Dermis microvascular lymphatic vessel endothelial cell (primary cell): ENCODE results near the gene SPRED3. TPM values are rescaled to one million over a fixed set of nuclear protein-coding genes. Genes with fewer than 3 reads are reported as not detected.
"Not testable (repeated sequence)": the region's sequence is repeated elsewhere in the genome, so short reads cannot be mapped to it uniquely, and the experiment has no call there.

ENCODE experiments used
- DNase-seq, 2 donors: peaks; one replicate each; pipeline versions ENCODE4 v3.0.0 to v3.0.0-alpha.2; 2010; ENCODE audit warnings: low read depth in 2 of 2
- total RNA-seq: library from RNA; depleted of rRNA; stranded (reverse); fragments of >200 nt; gene quantifications from 2 replicates; pipeline ENCODE4 v1.2.1, GENCODE V29; 2014

Gene SPRED3
- total RNA-seq, 1 donor from 2014 or later: 0.39 TPM

- no peak for DNase-seq
These were observed 28.6 kb downstream of the SPRED3 start for GRCh38 chr19:38417146-38417543.

DNA sequence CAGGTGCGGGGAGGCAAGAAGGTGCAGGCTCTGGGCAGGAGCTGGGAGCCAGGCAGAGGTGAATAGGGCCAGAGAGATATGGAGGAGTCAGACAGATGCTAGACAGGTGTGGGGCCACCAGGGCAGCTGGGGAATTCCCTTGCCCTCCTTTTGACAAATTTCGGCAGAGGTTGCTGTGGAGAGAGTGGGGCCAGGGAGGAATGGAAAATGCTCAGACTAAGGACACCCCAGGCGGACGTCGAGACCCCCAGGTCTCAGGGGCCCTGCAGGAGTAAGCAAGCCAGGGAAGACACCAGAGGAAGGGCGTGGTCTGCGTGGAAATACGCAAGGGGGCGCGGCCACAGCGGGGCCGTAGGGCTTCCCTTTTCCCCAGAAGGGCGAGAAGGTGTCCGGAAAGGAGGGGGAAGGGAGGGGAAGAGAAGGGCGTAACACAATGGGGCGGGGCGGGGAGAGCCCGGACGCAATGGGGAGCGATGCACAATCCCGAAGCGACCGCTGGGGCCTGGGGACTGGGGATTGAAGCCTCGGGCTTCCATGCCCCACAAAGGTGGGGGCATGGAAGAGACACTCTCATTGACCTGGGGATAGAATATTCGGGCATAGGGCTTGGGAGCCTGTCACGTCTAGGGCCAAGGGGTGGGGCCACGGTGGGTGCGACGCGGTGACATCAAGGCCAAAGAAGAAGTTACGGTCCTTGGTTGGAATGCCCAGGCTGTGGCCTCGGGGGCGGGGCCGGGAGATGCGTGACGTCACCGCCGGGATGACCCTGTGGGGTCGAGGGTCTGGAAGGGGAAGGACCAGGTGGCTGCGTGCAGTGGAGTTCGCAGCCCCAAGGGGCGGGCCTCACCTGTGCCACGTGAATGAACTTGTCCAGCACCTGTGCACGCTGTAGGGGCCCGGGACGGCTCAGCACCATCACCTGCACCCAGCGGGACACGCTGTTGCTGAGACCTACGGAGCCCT lies 29.3 kb downstream of the SPRED3 start:
- DNase-seq: peak in 1 of 2 donors; percentile 5

DNA sequence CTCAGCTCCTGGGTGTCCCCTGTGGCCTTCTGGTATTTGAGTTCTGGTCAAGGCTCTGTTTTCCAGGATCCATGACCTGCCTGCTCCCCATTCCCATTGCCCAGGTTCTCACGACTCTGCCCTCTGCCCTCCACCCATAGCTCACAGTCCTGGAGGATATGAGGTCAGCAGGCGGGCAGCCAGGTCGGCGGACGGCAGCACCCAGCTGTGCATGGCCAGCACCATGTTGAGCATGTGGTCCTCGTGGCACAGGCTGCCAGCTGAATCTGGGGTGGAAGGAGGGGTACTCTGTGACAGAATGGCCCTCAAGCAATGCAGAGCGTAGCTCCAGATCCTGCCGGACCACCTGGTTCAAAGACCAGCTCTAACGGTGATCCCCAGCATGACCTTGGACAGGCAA lies 32.4 kb downstream of the SPRED3 start:
- no peak for DNase-seq

GRCh38 chr19:38421856-38422255 lies 33.4 kb downstream of the SPRED3 start:
- no peak for DNase-seq

DNA sequence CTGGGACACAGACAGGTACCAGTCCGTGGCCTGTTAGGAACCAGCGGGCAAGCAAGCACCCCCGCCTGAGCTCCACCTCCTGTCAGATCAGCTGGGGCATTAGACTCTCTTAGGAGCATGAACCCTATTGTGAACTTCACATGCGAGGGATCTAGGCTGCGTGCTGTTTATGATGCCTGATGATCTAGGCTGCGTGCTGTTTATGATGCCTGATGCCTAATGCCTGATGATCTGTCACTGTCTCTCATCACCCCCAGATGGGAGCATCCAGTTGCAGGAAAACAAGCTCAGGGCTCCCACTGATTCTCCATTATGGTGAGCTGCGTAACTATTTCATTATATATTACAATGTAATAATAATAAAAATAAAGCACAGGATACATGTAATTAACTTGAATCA lies 33.9 kb downstream of the SPRED3 start:
- no peak for DNase-seq

DNA sequence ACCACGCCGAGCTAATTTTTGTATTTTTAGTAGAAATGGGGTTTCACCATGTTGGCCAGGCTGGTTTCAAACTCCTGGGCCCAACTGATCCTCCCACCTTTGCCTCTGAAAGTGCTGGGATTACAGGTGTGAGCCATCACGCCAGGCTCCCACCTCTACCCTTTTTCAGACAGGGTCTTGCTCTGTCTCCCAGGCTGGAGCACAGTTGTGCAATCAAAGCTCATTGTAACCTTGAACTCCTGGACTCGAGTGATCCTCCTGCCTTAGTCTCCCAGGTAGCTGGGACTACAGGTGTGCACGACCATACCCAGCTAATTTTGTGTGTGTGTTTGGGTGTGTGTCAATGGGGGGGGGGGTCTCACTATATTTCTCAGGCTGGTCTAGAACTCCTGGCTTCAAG lies 35.8 kb downstream of the SPRED3 start:
- no peak for DNase-seq

DNA sequence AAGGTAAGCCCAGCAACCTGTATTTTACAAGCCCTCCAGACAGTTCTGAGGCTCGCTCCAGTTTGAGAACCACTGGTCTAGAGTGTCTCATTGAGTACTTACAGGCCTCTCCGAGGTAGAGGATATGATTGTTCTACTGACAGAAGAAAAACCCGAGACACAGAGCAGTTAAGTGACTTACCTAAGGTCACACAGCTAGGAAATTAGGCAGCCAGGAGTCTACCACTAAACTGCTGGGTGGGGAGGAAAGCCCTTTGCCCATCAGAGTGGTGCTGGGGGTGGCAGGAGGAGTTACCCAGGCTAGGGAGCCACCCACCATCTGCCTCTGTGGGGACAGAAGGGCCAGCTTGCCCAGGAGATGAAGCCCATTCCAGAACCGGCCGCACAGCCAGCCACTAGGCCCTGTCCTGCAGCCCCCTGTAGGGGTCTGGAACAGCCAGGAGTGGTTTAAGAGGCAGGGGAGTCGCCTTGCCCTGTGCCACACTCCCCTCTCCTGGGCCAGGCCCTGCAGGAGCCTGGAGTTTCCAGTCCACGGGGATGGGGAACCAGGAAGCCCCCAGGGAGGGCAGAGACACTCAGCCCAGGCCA lies 36.8 kb downstream of the SPRED3 start:
- no peak for DNase-seq

- no peak for DNase-seq
These were observed 37.4 kb downstream of the SPRED3 start, which contains the start of gene RASGRP4 for GRCh38 chr19:38425810-38426466. Gene RASGRP4, minus strand, starts transcription at chr19:38426219. Its CDS starts 128 bp downstream, at chr19:38426091.

- DNase-seq: not testable (repeated sequence)
These were observed 38.7 kb downstream of the SPRED3 start for GRCh38 chr19:38427035-38427677.

DNA sequence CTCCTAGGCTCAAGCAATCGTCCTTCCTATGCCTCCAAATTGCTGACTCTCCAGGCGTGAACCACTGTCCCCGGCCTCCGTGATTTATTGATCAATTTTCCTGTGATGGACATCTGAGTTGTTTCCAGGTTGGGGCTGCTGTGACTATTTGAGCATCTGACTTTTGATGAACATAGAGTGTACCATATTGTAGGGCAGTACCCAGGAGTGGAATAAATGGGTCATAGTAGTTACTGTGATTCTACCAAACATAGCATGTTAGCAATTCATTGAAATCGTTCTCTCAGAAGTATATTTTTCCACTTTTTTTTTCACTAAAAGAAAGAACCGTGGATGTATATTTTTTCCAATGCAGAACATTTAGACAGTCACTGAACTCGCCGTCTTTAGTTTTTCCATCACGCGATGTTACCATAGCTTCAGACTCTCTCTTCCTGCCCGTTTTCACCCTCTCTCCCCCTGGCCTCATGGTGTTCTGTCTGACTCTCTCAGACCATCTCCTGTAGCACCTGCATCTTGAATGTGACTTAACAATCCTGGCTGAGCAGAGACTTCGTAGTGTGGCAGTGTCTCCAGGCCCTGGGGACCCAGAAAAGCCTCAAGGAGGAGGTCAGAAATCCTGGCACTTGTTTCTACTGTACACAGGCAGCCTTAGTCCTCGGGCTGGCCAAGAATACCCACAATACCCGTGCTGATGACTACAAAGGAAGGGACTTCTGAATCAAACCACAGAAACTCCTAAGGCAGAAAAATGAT lies 40.7 kb downstream of the SPRED3 start:
- DNase-seq: no peak

GRCh38 chr19:38429811-38430156 lies 41.3 kb downstream of the SPRED3 start:
- no peak for DNase-seq

GRCh38 chr19:38430931-38431330 lies 42.4 kb downstream of the SPRED3 start:
- DNase-seq: no peak

- no peak for DNase-seq
These were observed 44.8 kb downstream of the SPRED3 start, which contains the start of gene RYR1 for GRCh38 chr19:38433268-38433733. Gene RYR1, plus strand, starts transcription at chr19:38433691. Its CDS starts 139 bp downstream, at chr19:38433830.

DNA sequence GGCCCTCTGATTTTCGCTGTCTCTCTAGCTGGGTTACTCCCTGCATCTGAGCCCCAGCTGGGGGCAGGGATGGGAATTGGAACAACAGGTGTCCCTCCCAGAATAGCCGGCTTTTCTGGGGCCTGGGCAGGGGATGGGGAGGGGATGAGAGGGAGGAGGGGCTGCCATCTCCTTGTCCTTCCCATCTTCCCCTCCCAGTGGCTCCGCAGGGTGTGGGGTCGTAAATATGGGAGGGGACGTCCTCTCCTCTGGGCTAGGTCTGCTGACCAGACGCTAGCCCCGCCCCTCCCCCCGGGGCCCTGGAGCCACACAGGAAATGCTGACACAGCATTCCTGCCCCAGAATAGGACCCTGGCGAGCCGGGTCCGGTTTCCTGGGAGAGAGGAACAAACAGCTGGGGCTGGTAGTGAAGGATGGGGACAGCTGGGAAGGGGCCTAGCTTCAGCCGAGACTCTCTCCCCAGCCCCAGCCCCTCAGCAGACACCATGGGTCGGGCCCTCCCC lies 46.1 kb downstream of the SPRED3 start:
- DNase-seq: no peak

DNA sequence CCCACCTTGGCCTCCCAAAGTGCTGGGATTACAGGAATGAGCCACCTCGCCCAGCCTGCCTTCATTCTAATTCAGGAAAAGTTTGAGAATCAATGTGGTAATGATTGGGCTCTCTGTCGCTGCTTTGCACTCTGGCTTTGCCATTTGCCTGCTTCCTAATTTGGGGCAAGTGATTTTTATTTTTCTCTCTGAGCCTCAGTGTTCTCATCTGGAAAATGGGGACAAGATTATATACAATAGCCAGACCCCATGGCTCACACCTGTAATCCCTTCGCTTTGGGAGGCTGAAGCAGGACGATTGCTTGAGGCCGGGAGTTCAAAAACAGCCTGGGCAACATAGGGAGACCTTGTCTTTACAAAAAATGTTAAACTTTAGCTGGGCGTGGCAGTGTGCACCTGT lies 48.8 kb downstream of the SPRED3 start:
- DNase-seq: no peak

DNA sequence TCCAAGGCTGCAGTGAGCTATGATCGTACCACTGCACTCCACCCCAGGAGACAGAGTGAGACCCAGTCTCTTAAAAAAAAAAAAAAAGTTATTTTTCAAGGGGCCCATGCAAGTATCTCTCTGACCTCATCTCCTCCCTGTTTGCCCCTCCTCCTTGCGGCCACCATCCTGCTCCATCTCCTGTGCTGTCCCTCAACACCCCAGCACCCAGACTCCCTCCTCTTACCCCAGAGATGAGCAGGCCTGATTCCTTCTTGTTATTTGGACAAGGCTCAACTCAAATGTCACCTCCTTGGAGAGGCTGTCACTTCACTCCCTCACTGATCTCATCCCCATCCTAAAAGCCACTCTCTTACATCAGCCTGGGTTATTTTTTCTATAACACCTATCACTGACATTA lies 49.4 kb downstream of the SPRED3 start:
- no peak for DNase-seq

DNA sequence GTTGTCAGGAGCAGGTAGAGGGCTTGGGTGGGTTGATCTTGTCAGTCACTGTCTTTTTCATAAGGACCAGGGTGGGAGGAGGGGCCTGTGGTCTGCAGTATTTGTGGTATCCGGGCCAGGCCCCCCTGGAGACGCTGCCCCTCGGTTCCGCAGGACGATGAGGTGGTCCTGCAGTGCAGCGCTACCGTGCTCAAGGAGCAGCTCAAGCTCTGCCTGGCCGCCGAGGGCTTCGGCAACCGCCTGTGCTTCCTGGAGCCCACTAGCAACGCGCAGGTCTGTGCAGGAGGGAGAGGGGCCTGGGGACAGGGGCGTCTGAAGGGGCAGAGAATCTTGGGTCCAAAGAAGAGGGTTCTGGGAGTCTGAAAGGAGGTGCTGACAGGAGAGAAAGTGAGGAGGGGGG lies 52.1 kb downstream of the SPRED3 start:
- no peak for DNase-seq

GRCh38 chr19:38441657-38442348 lies 53.3 kb downstream of the SPRED3 start:
- no peak for DNase-seq

DNA sequence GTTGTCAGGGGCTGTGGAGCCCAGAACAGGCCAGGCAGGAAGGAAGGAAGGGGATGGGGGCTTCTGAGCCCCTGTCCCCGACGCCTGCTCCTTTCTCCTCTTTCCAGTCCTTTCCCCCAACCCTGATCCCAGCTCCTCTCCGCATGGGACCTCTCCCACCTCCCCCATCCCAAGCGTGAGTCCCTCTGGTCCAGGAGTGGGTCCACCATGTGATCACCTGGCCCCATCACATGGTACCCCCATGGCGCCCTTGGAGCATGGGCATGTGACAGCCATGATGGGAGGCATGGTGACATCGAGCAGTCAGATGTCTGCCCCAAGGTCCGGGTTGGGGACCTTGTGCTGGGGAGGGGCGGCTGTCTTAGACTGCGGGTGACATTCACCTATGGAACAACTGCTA lies 54.2 kb downstream of the SPRED3 start:
- DNase-seq: no peak

GRCh38 chr19:38443458-38443999 lies 55.0 kb downstream of the SPRED3 start:
- no peak for DNase-seq
